GM11168 (cell line): ENCODE measurements around the gene ABI1.
"Not testable (repeated sequence)": the region's sequence is repeated elsewhere in the genome, so short reads cannot be mapped to it uniquely, and the experiment has no call there.

Experiments used
- in situ Hi-C: fragments of 300-500 bp; cut with MboI; formaldehyde crosslinking; loops from one replicate; pipeline ENCODE4 v1.12.0; 2022; ENCODE audit warnings: low sequenced_read_pairs; ENCODE audit not compliant: unreplicated experiment

Gene ABI1

DNA sequence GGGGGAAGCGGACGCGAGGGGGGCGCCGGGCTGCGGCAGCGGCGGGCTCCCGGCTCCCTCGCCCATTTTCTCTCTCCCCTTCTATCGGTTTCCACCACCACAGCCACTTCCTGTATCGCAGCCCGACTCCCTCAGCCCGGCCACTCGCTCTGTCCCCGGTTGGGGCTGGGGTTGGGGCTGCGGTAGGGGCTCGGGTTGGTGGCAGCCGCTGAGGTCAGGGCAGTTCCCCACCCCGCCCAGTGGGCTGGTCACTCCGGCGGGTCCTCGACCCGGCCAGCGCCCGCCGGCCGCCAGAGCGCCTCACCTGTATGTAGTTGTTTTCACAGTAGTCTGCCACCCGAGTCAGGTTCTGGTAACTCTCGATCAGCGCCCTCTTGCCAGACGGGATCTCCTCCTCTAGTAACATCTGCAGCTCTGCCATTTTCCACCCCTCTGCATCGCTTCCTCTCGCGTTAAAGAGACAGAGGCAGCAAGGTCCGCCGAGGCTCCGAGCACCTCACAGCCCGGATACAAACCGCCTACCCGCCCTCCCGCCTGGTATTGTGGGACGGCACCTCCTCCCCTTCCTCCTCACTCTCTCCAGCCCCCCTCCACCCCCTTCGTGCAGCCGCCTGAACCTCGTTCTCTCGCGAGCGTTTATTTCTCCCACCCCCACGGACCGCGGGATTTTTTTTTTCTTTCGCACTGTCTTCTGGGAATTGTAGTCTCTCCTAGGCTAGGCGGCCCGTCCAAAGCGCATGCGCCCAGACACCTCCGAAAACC lies at the start of gene ABI1:
ABI1 (minus strand) TSS at position 516 of the 762 bp plus-strand sequence; CDS start at position 421, 95 bp downstream.
- in situ Hi-C loops: no loop called here

DNA sequence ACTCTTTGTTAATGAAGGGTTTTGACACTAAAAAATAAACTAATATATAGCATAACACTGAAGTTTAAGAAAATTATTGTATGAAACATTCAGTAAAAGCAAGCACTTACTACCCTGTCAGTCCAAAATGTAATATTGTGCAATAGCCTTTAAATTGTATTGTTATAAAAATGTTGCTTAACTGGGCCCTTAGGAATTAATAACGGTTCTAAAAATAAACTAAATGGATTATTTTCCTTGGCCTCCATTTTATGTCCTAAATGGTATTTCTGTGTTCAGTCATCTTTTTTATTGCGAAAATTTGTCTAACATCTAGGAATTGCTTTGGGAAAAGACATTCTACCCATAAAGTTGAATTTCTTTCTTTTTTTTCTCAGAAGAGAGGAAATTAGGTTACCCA lies 49.0 kb upstream of the ABI1 start:
- in situ Hi-C loops: no loop called here

- in situ Hi-C loops: not testable (repeated sequence)
Measured at GRCh38 chr10:26905253-26905781, 44.6 kb upstream of the ABI1 start.

GRCh38 chr10:26903431-26904217 lies 42.9 kb upstream of the ABI1 start:
- in situ Hi-C loops: no loop called here

GRCh38 chr10:26892306-26892923 lies 31.7 kb upstream of the ABI1 start:
- in situ Hi-C loops: not testable (repeated sequence)

- in situ Hi-C loops: no loop called here
Measured at GRCh38 chr10:26890956-26891355, 30.2 kb upstream of the ABI1 start.

DNA sequence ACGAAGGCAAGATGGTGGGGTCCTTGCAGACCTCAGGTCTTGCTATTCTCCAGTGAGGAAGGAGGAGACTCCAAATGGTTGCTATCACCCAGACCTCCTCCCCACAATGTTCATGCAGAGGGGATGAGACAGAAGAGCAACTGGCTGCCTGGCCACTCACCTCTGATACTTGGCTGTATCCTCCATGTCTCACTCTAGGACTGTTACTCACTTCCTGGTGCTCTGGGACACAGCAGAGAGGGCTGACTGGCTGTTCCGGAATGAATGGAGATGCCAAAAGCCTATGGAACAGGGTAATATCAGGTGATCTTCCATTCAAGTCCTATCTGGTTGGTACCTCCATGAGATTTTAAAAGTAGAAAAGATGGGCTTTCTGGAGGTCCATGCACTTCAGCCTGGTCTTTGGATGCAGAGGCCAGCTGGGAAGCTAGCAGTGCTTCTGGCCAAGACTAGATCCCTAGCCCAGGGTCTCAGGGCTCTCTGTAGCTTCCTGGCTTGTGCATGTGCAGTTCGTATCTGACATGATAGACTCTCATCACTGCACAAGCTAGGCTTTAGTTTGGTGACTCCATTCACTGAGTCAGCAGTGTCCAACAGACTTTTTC lies 27.0 kb upstream of the ABI1 start:
- in situ Hi-C loops: no loop called here

GRCh38 chr10:26881600-26882331 lies 21.0 kb upstream of the ABI1 start:
- in situ Hi-C loops: no loop called here

- in situ Hi-C loops: loop anchor here (5.0 kb wide), 1 partner anchor 147 kb away; no protein-coding TSS in a partner anchor
Measured at GRCh38 chr10:26879744-26880143, 19.0 kb upstream of the ABI1 start.

GRCh38 chr10:26870766-26871165 lies 10.0 kb upstream of the ABI1 start:
- in situ Hi-C loops: no loop called here

GRCh38 chr10:26869528-26869927 lies 8.8 kb upstream of the ABI1 start:
- in situ Hi-C loops: no loop called here

GRCh38 chr10:26863351-26864076 lies 2.8 kb upstream of the ABI1 start:
- in situ Hi-C loops: no loop called here

- in situ Hi-C loops: no loop called here
Measured at GRCh38 chr10:26861205-26861998, 644 bp upstream of the ABI1 start.

GRCh38 chr10:26860102-26860442 lies 686 bp downstream of the ABI1 start:
- in situ Hi-C loops: no loop called here

- in situ Hi-C loops: no loop called here
Measured at GRCh38 chr10:26859241-26860101, 1.3 kb downstream of the ABI1 start.

DNA sequence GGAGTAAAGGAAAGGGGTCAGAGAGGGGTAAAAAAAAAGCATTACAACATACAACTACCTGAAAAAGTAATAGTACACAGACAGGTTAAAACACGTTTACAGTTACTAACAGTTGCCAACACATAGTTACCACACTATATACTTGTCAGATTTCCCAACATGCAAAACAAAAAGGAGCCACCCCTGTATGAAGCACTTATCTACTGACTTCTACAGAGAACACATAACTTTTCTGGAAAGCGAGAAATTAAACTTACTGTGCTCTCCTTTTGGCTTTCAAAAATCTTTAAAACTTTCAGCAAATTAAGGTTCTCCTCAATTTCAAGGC lies 2.1 kb downstream of the ABI1 start:
- in situ Hi-C loops: no loop called here

- in situ Hi-C loops: no loop called here
Measured at GRCh38 chr10:26857991-26858706, 2.6 kb downstream of the ABI1 start.
